ENCODE results near the gene PTPN11. TPM values are rescaled to one million over a fixed set of nuclear protein-coding genes. Genes with fewer than 3 reads are reported as not detected.

Gene PTPN11
- total RNA-seq, 1 donor from 2014 or later: 34.4 TPM

GRCh38 chr12:112533528-112533927 is 114.8 kb downstream of the PTPN11 start:
- Histone ChIP-seq H3K27me3 (ENCODE audit: control insufficient read depth in 3 of 3, insufficient read depth in 3 of 3, low read length in 3 of 3) (no peaks in the 10 kb centered on the region), H3K4me1 (ENCODE audit: control insufficient read depth in 3 of 3, insufficient read depth in 3 of 3, low read length in 3 of 3) (no peaks in the 10 kb centered on the region), H3K4me3 (ENCODE audit: low read length in 3 of 3) (no peak overlapping the region), H3K36me3 (ENCODE audit: control insufficient read depth in 3 of 3, insufficient read depth in 3 of 3, low read length in 3 of 3) (no peaks in the 10 kb centered on the region), H3K27ac (ENCODE audit: low read depth, low read length) (no peak overlapping the region), H3K9me3 (ENCODE audit: control insufficient read depth in 3 of 3, low read length in 3 of 3) (no peaks in the 10 kb centered on the region), H3K9ac (ENCODE audit: low read depth in 1 of 3, low read length in 3 of 3) (no peak overlapping the region)

- Histone ChIP-seq H3K4me1 (ENCODE audit: control insufficient read depth in 3 of 3, insufficient read depth in 3 of 3, low read length in 3 of 3) (no peaks in the 10 kb centered on the region), H3K27ac (ENCODE audit: low read depth, low read length) (no peak overlapping the region), H3K9me3 (ENCODE audit: control insufficient read depth in 3 of 3, low read length in 3 of 3) (no peaks in the 10 kb centered on the region), H3K9ac (ENCODE audit: low read depth in 1 of 3, low read length in 3 of 3) (no peak overlapping the region), H3K4me3 (ENCODE audit: low read length in 3 of 3) (no peak overlapping the region), H3K36me3 (ENCODE audit: control insufficient read depth in 3 of 3, insufficient read depth in 3 of 3, low read length in 3 of 3) (no peaks in the 10 kb centered on the region), H3K27me3 (ENCODE audit: control insufficient read depth in 3 of 3, insufficient read depth in 3 of 3, low read length in 3 of 3) (peaks cover 0 to under 1% (median 0%) of the 10 kb centered on the region in 3 donors)
Observed at GRCh38 chr12:112535017-112535416, 116.3 kb downstream of the PTPN11 start.

- peaks cover 0 to 3% (median 0%) of the 10 kb centered on the region in 3 donors for H3K27me3 ChIP-seq (ENCODE audit: control insufficient read depth in 3 of 3, insufficient read depth in 3 of 3, low read length in 3 of 3)
- no peaks in the 10 kb centered on the region for H3K9me3 ChIP-seq (ENCODE audit: control insufficient read depth in 3 of 3, low read length in 3 of 3)
- no peak overlapping the region for H3K4me3 ChIP-seq (ENCODE audit: low read length in 3 of 3)
- H3K27ac ChIP-seq (ENCODE audit: low read depth, low read length): no peak overlapping the region
- H3K9ac ChIP-seq (ENCODE audit: low read depth in 1 of 3, low read length in 3 of 3): no peak overlapping the region
- H3K4me1 ChIP-seq (ENCODE audit: control insufficient read depth in 3 of 3, insufficient read depth in 3 of 3, low read length in 3 of 3): no peaks in the 10 kb centered on the region
- no peaks in the 10 kb centered on the region for H3K36me3 ChIP-seq (ENCODE audit: control insufficient read depth in 3 of 3, insufficient read depth in 3 of 3, low read length in 3 of 3)
Observed at GRCh38 chr12:112535637-112536366, 117.1 kb downstream of the PTPN11 start.

GRCh38 chr12:112536367-112536730 is 117.6 kb downstream of the PTPN11 start:
- no peaks in the 10 kb centered on the region for H3K36me3 ChIP-seq (ENCODE audit: control insufficient read depth in 3 of 3, insufficient read depth in 3 of 3, low read length in 3 of 3)
- no peak overlapping the region for H3K4me3 ChIP-seq (ENCODE audit: low read length in 3 of 3)

GRCh38 chr12:112537710-112538396 is 119.1 kb downstream of the PTPN11 start:
- peaks cover 0 to 2% (median 0%) of the 10 kb centered on the region in 3 donors for H3K9me3 ChIP-seq (ENCODE audit: control insufficient read depth in 3 of 3, low read length in 3 of 3)
- H3K36me3 ChIP-seq (ENCODE audit: control insufficient read depth in 3 of 3, insufficient read depth in 3 of 3, low read length in 3 of 3): no peaks in the 10 kb centered on the region
- H3K9ac ChIP-seq (ENCODE audit: low read depth in 1 of 3, low read length in 3 of 3): no peak overlapping the region

More at GRCh38 chr12:112536367-112536730, 117.6 kb downstream of the PTPN11 start:
- Histone ChIP-seq H3K9me3 (ENCODE audit: control insufficient read depth in 3 of 3, low read length in 3 of 3) (no peaks in the 10 kb centered on the region), H3K9ac (ENCODE audit: low read depth in 1 of 3, low read length in 3 of 3) (no peak overlapping the region), H3K27me3 (ENCODE audit: control insufficient read depth in 3 of 3, insufficient read depth in 3 of 3, low read length in 3 of 3) (peaks cover 0 to 3% (median 0%) of the 10 kb centered on the region in 3 donors), H3K27ac (ENCODE audit: low read depth, low read length) (no peak overlapping the region), H3K4me1 (ENCODE audit: control insufficient read depth in 3 of 3, insufficient read depth in 3 of 3, low read length in 3 of 3) (no peaks in the 10 kb centered on the region)

GRCh38 chr12:112538740-112539139 is 120.0 kb downstream of the PTPN11 start:
- no peaks in the 10 kb centered on the region for H3K36me3 ChIP-seq (ENCODE audit: control insufficient read depth in 3 of 3, insufficient read depth in 3 of 3, low read length in 3 of 3)
- peaks cover 0 to 3% (median 0%) of the 10 kb centered on the region in 3 donors for H3K27me3 ChIP-seq (ENCODE audit: control insufficient read depth in 3 of 3, insufficient read depth in 3 of 3, low read length in 3 of 3)
- no peak overlapping the region for H3K4me3 ChIP-seq (ENCODE audit: low read length in 3 of 3)
- no peak overlapping the region for H3K27ac ChIP-seq (ENCODE audit: low read depth, low read length)
- no peak overlapping the region for H3K9ac ChIP-seq (ENCODE audit: low read depth in 1 of 3, low read length in 3 of 3)
- no peaks in the 10 kb centered on the region for H3K4me1 ChIP-seq (ENCODE audit: control insufficient read depth in 3 of 3, insufficient read depth in 3 of 3, low read length in 3 of 3)
- peaks cover 0 to 2% (median 0%) of the 10 kb centered on the region in 3 donors for H3K9me3 ChIP-seq (ENCODE audit: control insufficient read depth in 3 of 3, low read length in 3 of 3)

More at GRCh38 chr12:112537710-112538396, 119.1 kb downstream of the PTPN11 start:
- Histone ChIP-seq H3K4me1 (ENCODE audit: control insufficient read depth in 3 of 3, insufficient read depth in 3 of 3, low read length in 3 of 3) (no peaks in the 10 kb centered on the region), H3K27ac (ENCODE audit: low read depth, low read length) (no peak overlapping the region), H3K27me3 (ENCODE audit: control insufficient read depth in 3 of 3, insufficient read depth in 3 of 3, low read length in 3 of 3) (peaks cover 0 to 3% (median 0%) of the 10 kb centered on the region in 3 donors), H3K4me3 (ENCODE audit: low read length in 3 of 3) (no peak overlapping the region)

GRCh38 chr12:112539221-112539620 is 120.5 kb downstream of the PTPN11 start:
- H3K9me3 ChIP-seq (ENCODE audit: control insufficient read depth in 3 of 3, low read length in 3 of 3): peaks cover 0 to 2% (median 0%) of the 10 kb centered on the region in 3 donors
- no peak overlapping the region for H3K4me3 ChIP-seq (ENCODE audit: low read length in 3 of 3)
- peaks cover 0 to 3% (median 0%) of the 10 kb centered on the region in 3 donors for H3K27me3 ChIP-seq (ENCODE audit: control insufficient read depth in 3 of 3, insufficient read depth in 3 of 3, low read length in 3 of 3)
- no peaks in the 10 kb centered on the region for H3K36me3 ChIP-seq (ENCODE audit: control insufficient read depth in 3 of 3, insufficient read depth in 3 of 3, low read length in 3 of 3)
- no peaks in the 10 kb centered on the region for H3K4me1 ChIP-seq (ENCODE audit: control insufficient read depth in 3 of 3, insufficient read depth in 3 of 3, low read length in 3 of 3)
- no peak overlapping the region for H3K27ac ChIP-seq (ENCODE audit: low read depth, low read length)
- H3K9ac ChIP-seq (ENCODE audit: low read depth in 1 of 3, low read length in 3 of 3): no peak overlapping the region

GRCh38 chr12:112540021-112540420 is 121.3 kb downstream of the PTPN11 start:
- no peak overlapping the region for H3K4me3 ChIP-seq (ENCODE audit: low read length in 3 of 3)
- no peaks in the 10 kb centered on the region for H3K4me1 ChIP-seq (ENCODE audit: control insufficient read depth in 3 of 3, insufficient read depth in 3 of 3, low read length in 3 of 3)
- peaks cover 0 to 2% (median 0%) of the 10 kb centered on the region in 3 donors for H3K9me3 ChIP-seq (ENCODE audit: control insufficient read depth in 3 of 3, low read length in 3 of 3)
- H3K27me3 ChIP-seq (ENCODE audit: control insufficient read depth in 3 of 3, insufficient read depth in 3 of 3, low read length in 3 of 3): peaks cover 0 to 3% (median 0%) of the 10 kb centered on the region in 3 donors
- no peak overlapping the region for H3K9ac ChIP-seq (ENCODE audit: low read depth in 1 of 3, low read length in 3 of 3)
- no peak overlapping the region for H3K27ac ChIP-seq (ENCODE audit: low read depth, low read length)
- no peaks in the 10 kb centered on the region for H3K36me3 ChIP-seq (ENCODE audit: control insufficient read depth in 3 of 3, insufficient read depth in 3 of 3, low read length in 3 of 3)

GRCh38 chr12:112543751-112544150 is 125.0 kb downstream of the PTPN11 start:
- Histone ChIP-seq H3K4me1 (ENCODE audit: control insufficient read depth in 3 of 3, insufficient read depth in 3 of 3, low read length in 3 of 3) (no peaks in the 10 kb centered on the region), H3K27me3 (ENCODE audit: control insufficient read depth in 3 of 3, insufficient read depth in 3 of 3, low read length in 3 of 3) (peaks cover 0 to 7% (median 0%) of the 10 kb centered on the region in 3 donors), H3K27ac (ENCODE audit: low read depth, low read length) (no peak overlapping the region), H3K9ac (ENCODE audit: low read depth in 1 of 3, low read length in 3 of 3) (no peak overlapping the region), H3K4me3 (ENCODE audit: low read length in 3 of 3) (no peak overlapping the region), H3K36me3 (ENCODE audit: control insufficient read depth in 3 of 3, insufficient read depth in 3 of 3, low read length in 3 of 3) (no peaks in the 10 kb centered on the region), H3K9me3 (ENCODE audit: control insufficient read depth in 3 of 3, low read length in 3 of 3) (peaks cover 0 to 2% (median 0%) of the 10 kb centered on the region in 3 donors)

GRCh38 chr12:112546339-112546738 is 127.6 kb downstream of the PTPN11 start:
- Histone ChIP-seq H3K4me1 (ENCODE audit: control insufficient read depth in 3 of 3, insufficient read depth in 3 of 3, low read length in 3 of 3) (no peaks in the 10 kb centered on the region), H3K36me3 (ENCODE audit: control insufficient read depth in 3 of 3, insufficient read depth in 3 of 3, low read length in 3 of 3) (no peaks in the 10 kb centered on the region), H3K9me3 (ENCODE audit: control insufficient read depth in 3 of 3, low read length in 3 of 3) (peaks cover 0 to 2% (median 0%) of the 10 kb centered on the region in 3 donors), H3K27ac (ENCODE audit: low read depth, low read length) (no peak overlapping the region), H3K27me3 (ENCODE audit: control insufficient read depth in 3 of 3, insufficient read depth in 3 of 3, low read length in 3 of 3) (peaks cover 0 to 3% (median 0%) of the 10 kb centered on the region in 3 donors), H3K9ac (ENCODE audit: low read depth in 1 of 3, low read length in 3 of 3) (no peak overlapping the region), H3K4me3 (ENCODE audit: low read length in 3 of 3) (no peak overlapping the region)

All from skeletal muscle tissue (tissue), 4 donors.